ENCODE data around the gene SMOC2. TPM values are rescaled to one million over a fixed set of nuclear protein-coding genes. Genes with fewer than 3 reads are reported as not detected.

SMOC2 gene
- total and polyA plus RNA-seq, 3 experiments from 2014 or later, result not detected

- no peaks in the 10 kb centered on the region for H3K36me3 ChIP-seq (ENCODE audit: insufficient read depth, low read length)
- no peak for DNase-seq
- H3K4me1 Mint-ChIP-seq, result peaks cover 0 to 3% (median 0%) of the 10 kb centered on the region in 3 donors
- H3K4me3 ChIP-seq (ENCODE audit: low read length), result no peak overlapping the region
- CTCF ChIA-PET, result no interaction called here
- no peak overlapping the region for H3K4me3 Mint-ChIP-seq
- H3K27ac ChIP-seq (ENCODE audit: low read depth, low read length), result no peak overlapping the region
- POLR2A ChIA-PET, result no interaction called here
- H3K27ac Mint-ChIP-seq, result no peak overlapping the region
- peaks cover 0 to 2% (median 0%) of the 10 kb centered on the region in 5 donors for H3K9me3 Mint-ChIP-seq
- H3K27me3 Mint-ChIP-seq, result peaks cover 24 to 68% of the 10 kb centered on the region in 2 donors
- peaks cover 5% of the 10 kb centered on the region for H3K27me3 ChIP-seq (ENCODE audit: insufficient read depth, low read length, poor library complexity, severe bottlenecking)
- no peaks in the 10 kb centered on the region for H3K9me3 ChIP-seq (ENCODE audit: low read length)
- no peaks in the 10 kb centered on the region for H3K4me1 ChIP-seq (ENCODE audit: insufficient read depth, low read length)
- H3K36me3 Mint-ChIP-seq, result no peaks in the 10 kb centered on the region
These were observed 6.3 kb downstream of the SMOC2 start for GRCh38 chr6:168447282-168447681.

GRCh38 chr6:168447700-168448099 is 6.7 kb downstream of the SMOC2 start:
- DNase-seq, result no peak
- POLR2A ChIA-PET, result no interaction called here
- Mint-ChIP-seq H3K4me1 (peaks cover 0 to under 1% (median 0%) of the 10 kb centered on the region in 3 donors), H3K36me3 (no peaks in the 10 kb centered on the region), H3K27ac (no peak overlapping the region), H3K9me3 (peaks cover 0 to 2% (median 0%) of the 10 kb centered on the region in 5 donors), H3K27me3 (peaks cover 21 to 64% of the 10 kb centered on the region in 2 donors), H3K4me3 (no peak overlapping the region)
- no peak overlapping the region for H3K4me3 ChIP-seq (ENCODE audit: low read length)
- no peaks in the 10 kb centered on the region for H3K9me3 ChIP-seq (ENCODE audit: low read length)
- peaks cover 3% of the 10 kb centered on the region for H3K27me3 ChIP-seq (ENCODE audit: insufficient read depth, low read length, poor library complexity, severe bottlenecking)
- H3K36me3 ChIP-seq (ENCODE audit: insufficient read depth, low read length), result no peaks in the 10 kb centered on the region
- CTCF ChIA-PET, result no interaction called here
- no peaks in the 10 kb centered on the region for H3K4me1 ChIP-seq (ENCODE audit: insufficient read depth, low read length)
- H3K27ac ChIP-seq (ENCODE audit: low read depth, low read length), result no peak overlapping the region

- CTCF ChIA-PET, result no interaction called here
- H3K27me3 ChIP-seq (ENCODE audit: insufficient read depth, low read length, poor library complexity, severe bottlenecking), result no peaks in the 10 kb centered on the region
- peak overlapping the region in 1 of 8 donors; percentile 86 for H3K27ac Mint-ChIP-seq
- H3K4me3 Mint-ChIP-seq, result no peak overlapping the region
- H3K4me1 Mint-ChIP-seq, result no peaks in the 10 kb centered on the region
- H3K4me3 ChIP-seq (ENCODE audit: low read length), result no peak overlapping the region
- no peak for DNase-seq
- POLR2A ChIA-PET, result no interaction called here
- H3K36me3 ChIP-seq (ENCODE audit: insufficient read depth, low read length), result no peaks in the 10 kb centered on the region
- H3K9me3 Mint-ChIP-seq, result peaks cover 0 to 2% (median 0%) of the 10 kb centered on the region in 5 donors
- H3K36me3 Mint-ChIP-seq, result peaks cover 0 to under 1% (median 0%) of the 10 kb centered on the region in 3 donors
- H3K27ac ChIP-seq (ENCODE audit: low read depth, low read length), result no peak overlapping the region
- no peaks in the 10 kb centered on the region for H3K9me3 ChIP-seq (ENCODE audit: low read length)
- H3K27me3 Mint-ChIP-seq, result peaks cover 15 to 59% of the 10 kb centered on the region in 2 donors
- H3K4me1 ChIP-seq (ENCODE audit: insufficient read depth, low read length), result no peaks in the 10 kb centered on the region
These were observed 7.4 kb downstream of the SMOC2 start for GRCh38 chr6:168448243-168448855.

GRCh38 chr6:168450917-168451316 is 9.9 kb downstream of the SMOC2 start:
- H3K4me3 Mint-ChIP-seq, result no peak overlapping the region
- H3K27ac ChIP-seq (ENCODE audit: low read depth, low read length), result no peak overlapping the region
- no peak for DNase-seq
- ChIA-PET POLR2A (no interaction called here), CTCF (interaction anchor here (1.0 kb wide), 1 partner anchor 11 kb away, joined by 3 read pairs; no protein-coding TSS in a partner anchor)
- H3K9me3 Mint-ChIP-seq, result peaks cover 0 to 2% (median 0%) of the 10 kb centered on the region in 5 donors
- no peak overlapping the region for H3K27ac Mint-ChIP-seq
- no peaks in the 10 kb centered on the region for H3K9me3 ChIP-seq (ENCODE audit: low read length)
- peaks cover 8 to 38% of the 10 kb centered on the region in 2 donors for H3K27me3 Mint-ChIP-seq
- no peaks in the 10 kb centered on the region for H3K36me3 ChIP-seq (ENCODE audit: insufficient read depth, low read length)
- H3K4me1 ChIP-seq (ENCODE audit: insufficient read depth, low read length), result no peaks in the 10 kb centered on the region
- no peaks in the 10 kb centered on the region for H3K4me1 Mint-ChIP-seq
- H3K27me3 ChIP-seq (ENCODE audit: insufficient read depth, low read length, poor library complexity, severe bottlenecking), result no peaks in the 10 kb centered on the region
- no peak overlapping the region for H3K4me3 ChIP-seq (ENCODE audit: low read length)
- peaks cover 0 to 1% (median 0%) of the 10 kb centered on the region in 3 donors for H3K36me3 Mint-ChIP-seq

GRCh38 chr6:168451805-168452517 is 11.0 kb downstream of the SMOC2 start:
- Histone ChIP-seq H3K36me3 (ENCODE audit: insufficient read depth, low read length) (no peaks in the 10 kb centered on the region), H3K4me1 (ENCODE audit: insufficient read depth, low read length) (no peaks in the 10 kb centered on the region), H3K4me3 (ENCODE audit: low read length) (no peak overlapping the region), H3K27ac (ENCODE audit: low read depth, low read length) (no peak overlapping the region), H3K27me3 (ENCODE audit: insufficient read depth, low read length, poor library complexity, severe bottlenecking) (no peaks in the 10 kb centered on the region), H3K9me3 (ENCODE audit: low read length) (no peaks in the 10 kb centered on the region)
- no peak overlapping the region for H3K4me3 Mint-ChIP-seq
- POLR2A ChIA-PET, result no interaction called here
- DNase-seq, result no peak
- H3K27me3 Mint-ChIP-seq, result peaks cover 8 to 29% of the 10 kb centered on the region in 2 donors
- peaks cover 0 to 2% (median 0%) of the 10 kb centered on the region in 5 donors for H3K9me3 Mint-ChIP-seq
- H3K4me1 Mint-ChIP-seq, result no peaks in the 10 kb centered on the region
- CTCF ChIA-PET, result no interaction called here
- no peak overlapping the region for H3K27ac Mint-ChIP-seq
- peaks cover 0 to 1% (median 0%) of the 10 kb centered on the region in 3 donors for H3K36me3 Mint-ChIP-seq

GRCh38 chr6:168452685-168453377 is 11.8 kb downstream of the SMOC2 start:
- Mint-ChIP-seq H3K27me3 (peaks cover 8 to 21% of the 10 kb centered on the region in 2 donors), H3K27ac (no peak overlapping the region), H3K4me3 (no peak overlapping the region), H3K36me3 (peaks cover 0 to 1% (median 0%) of the 10 kb centered on the region in 3 donors), H3K4me1 (no peaks in the 10 kb centered on the region), H3K9me3 (peaks cover 0 to 2% (median 0%) of the 10 kb centered on the region in 5 donors)
- no peak overlapping the region for H3K4me3 ChIP-seq (ENCODE audit: low read length)
- no peaks in the 10 kb centered on the region for H3K27me3 ChIP-seq (ENCODE audit: insufficient read depth, low read length, poor library complexity, severe bottlenecking)
- H3K27ac ChIP-seq (ENCODE audit: low read depth, low read length), result no peak overlapping the region
- CTCF ChIA-PET, result no interaction called here
- H3K9me3 ChIP-seq (ENCODE audit: low read length), result no peaks in the 10 kb centered on the region
- POLR2A ChIA-PET, result no interaction called here
- no peaks in the 10 kb centered on the region for H3K36me3 ChIP-seq (ENCODE audit: insufficient read depth, low read length)
- no peaks in the 10 kb centered on the region for H3K4me1 ChIP-seq (ENCODE audit: insufficient read depth, low read length)
- no peak for DNase-seq

GRCh38 chr6:168455847-168456530 is 15.0 kb downstream of the SMOC2 start:
- Histone ChIP-seq H3K27ac (ENCODE audit: low read depth, low read length) (no peak overlapping the region), H3K36me3 (ENCODE audit: insufficient read depth, low read length) (no peaks in the 10 kb centered on the region), H3K9me3 (ENCODE audit: low read length) (no peaks in the 10 kb centered on the region), H3K4me3 (ENCODE audit: low read length) (no peak overlapping the region), H3K27me3 (ENCODE audit: insufficient read depth, low read length, poor library complexity, severe bottlenecking) (no peaks in the 10 kb centered on the region), H3K4me1 (ENCODE audit: insufficient read depth, low read length) (no peaks in the 10 kb centered on the region)
- Mint-ChIP-seq H3K27ac (no peak overlapping the region), H3K4me3 (no peak overlapping the region), H3K9me3 (peaks cover 0 to 2% (median 0%) of the 10 kb centered on the region in 5 donors), H3K27me3 (peaks cover 11 to 17% of the 10 kb centered on the region in 2 donors), H3K36me3 (peaks cover 0 to 1% (median 0%) of the 10 kb centered on the region in 3 donors), H3K4me1 (no peaks in the 10 kb centered on the region)
- ChIA-PET CTCF (no interaction called here), POLR2A (no interaction called here)
- DNase-seq, result no peak
